ENCODE data around the gene ACSL6. TPM values are rescaled to one million over a fixed set of nuclear protein-coding genes. Genes with fewer than 3 reads are reported as not detected.

The ACSL6 gene
- total RNA-seq, 1 donor from 2014 or later = 0.35 TPM

GRCh38 chr5:131968396-131968954, 43.0 kb downstream of the ACSL6 start:
- H3K4me3 ChIP-seq (ENCODE audit: low read depth, low read length) = no peak overlapping the region
- no peak for DNase-seq (ENCODE audit: low read depth)
- no peak for TF ChIP-seq CTCF (conservative IDR thresholded peaks at IDR 0.05; ENCODE audit: low read depth, low read length)

DNA sequence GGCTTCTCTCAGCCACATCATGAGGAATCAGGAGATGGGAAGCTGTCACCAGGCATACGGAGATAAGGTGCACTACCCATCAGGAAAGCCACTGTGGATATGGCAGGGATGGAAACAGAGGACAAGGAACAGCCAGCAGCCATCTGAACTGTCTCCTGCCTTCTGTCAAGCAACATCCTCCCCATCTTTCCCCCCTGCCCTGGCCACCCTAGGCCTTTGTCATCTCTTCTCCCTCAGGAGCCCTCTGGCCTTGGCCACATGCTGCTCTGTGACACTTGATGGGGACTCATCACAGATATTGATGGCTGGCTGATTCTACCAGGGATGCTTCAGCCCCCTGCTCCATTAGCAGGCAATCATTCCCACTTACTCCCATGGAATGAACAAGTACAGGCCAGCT, 44.9 kb downstream of the ACSL6 start:
- H3K4me3 ChIP-seq (ENCODE audit: low read depth, low read length) = no peak overlapping the region
- no peak for DNase-seq (ENCODE audit: low read depth)
- no peak for TF ChIP-seq CTCF (conservative IDR thresholded peaks at IDR 0.05; ENCODE audit: low read depth, low read length)

DNA sequence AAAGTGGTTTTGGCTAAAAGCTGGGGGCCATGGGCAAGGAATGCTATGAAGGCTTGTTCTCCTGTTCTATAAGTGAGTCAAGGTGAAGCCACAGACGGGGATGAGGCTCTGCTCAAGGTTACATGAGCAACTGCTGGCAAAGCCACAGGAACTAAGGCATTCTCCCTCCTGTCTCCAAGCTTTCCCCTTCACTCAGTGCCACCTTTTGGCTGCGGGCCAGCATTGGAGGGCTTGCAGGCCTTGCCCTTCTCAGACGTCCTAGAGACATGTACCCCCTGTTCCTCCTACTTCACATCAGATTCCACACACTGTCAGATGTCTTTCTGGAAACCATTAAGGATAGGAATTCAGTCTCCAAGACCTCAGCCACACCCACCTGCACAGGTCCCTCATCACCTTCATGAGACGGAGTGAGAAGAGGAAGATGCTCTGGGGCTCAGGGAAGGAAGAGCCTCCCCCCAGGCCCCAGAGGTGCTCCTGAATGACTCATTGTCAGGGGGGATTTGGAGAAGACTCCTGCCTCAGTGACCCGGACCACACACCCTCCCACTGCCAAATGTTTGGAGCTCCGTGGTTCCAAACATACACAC, 45.5 kb downstream of the ACSL6 start:
- no peak overlapping the region for H3K4me3 ChIP-seq (ENCODE audit: low read depth, low read length)
- no peak for DNase-seq (ENCODE audit: low read depth)
- TF ChIP-seq CTCF (conservative IDR thresholded peaks at IDR 0.05; ENCODE audit: low read depth, low read length) = no peak

DNA sequence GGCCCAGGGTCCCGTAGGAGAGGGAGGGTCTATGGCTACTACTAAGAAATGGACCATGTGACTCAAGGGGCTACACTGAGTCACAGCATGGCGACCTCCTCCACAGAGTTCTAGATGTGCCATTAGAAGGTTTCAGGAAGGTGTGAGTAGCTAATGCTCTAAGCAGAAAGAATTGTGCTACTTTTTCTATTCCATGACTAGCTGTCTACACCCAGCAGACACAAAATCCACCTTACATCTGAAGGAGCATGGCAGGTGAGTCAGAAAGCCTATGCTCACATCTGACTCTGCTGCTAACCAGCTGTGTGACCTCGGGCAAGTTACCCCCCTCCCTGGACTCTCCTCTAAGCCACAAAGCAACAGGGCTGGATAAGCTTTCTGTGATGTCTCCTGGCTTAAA, 51.6 kb downstream of the ACSL6 start:
- DNase-seq (ENCODE audit: low read depth) = no peak

GRCh38 chr5:131959136-131959535, 52.3 kb downstream of the ACSL6 start:
- no peak overlapping the region for H3K4me3 ChIP-seq (ENCODE audit: low read depth, low read length)
- DNase-seq (ENCODE audit: low read depth) = no peak
- no peak for TF ChIP-seq CTCF (conservative IDR thresholded peaks at IDR 0.05; ENCODE audit: low read depth, low read length)

More for the DNA sequence above, 51.6 kb downstream of the ACSL6 start:
- no peak for TF ChIP-seq CTCF (conservative IDR thresholded peaks at IDR 0.05; ENCODE audit: low read depth, low read length)
- H3K4me3 ChIP-seq (ENCODE audit: low read depth, low read length) = no peak overlapping the region

GRCh38 chr5:131957721-131958441, 53.6 kb downstream of the ACSL6 start:
- no peak for TF ChIP-seq CTCF (conservative IDR thresholded peaks at IDR 0.05; ENCODE audit: low read depth, low read length)
- no peak overlapping the region for H3K4me3 ChIP-seq (ENCODE audit: low read depth, low read length)
- DNase-seq (ENCODE audit: low read depth) = peak; percentile 10
